GM12872 (cell line): Measurements from ENCODE around the gene TTR.

Experiments used
- TF ChIP-seq, protein P1 (sequence below): IDR thresholded peaks from 3 replicates; pipeline ENCODE4 v1.5.1; 2011; ENCODE audit warnings: low read depth, mild to moderate bottlenecking, low read length, moderate library complexity; ENCODE audit not compliant: insufficient read depth

The TTR gene

GRCh38 chr18:31555971-31556747 lies 35.5 kb upstream of the TTR start:
- TF ChIP-seq, protein P1, sequence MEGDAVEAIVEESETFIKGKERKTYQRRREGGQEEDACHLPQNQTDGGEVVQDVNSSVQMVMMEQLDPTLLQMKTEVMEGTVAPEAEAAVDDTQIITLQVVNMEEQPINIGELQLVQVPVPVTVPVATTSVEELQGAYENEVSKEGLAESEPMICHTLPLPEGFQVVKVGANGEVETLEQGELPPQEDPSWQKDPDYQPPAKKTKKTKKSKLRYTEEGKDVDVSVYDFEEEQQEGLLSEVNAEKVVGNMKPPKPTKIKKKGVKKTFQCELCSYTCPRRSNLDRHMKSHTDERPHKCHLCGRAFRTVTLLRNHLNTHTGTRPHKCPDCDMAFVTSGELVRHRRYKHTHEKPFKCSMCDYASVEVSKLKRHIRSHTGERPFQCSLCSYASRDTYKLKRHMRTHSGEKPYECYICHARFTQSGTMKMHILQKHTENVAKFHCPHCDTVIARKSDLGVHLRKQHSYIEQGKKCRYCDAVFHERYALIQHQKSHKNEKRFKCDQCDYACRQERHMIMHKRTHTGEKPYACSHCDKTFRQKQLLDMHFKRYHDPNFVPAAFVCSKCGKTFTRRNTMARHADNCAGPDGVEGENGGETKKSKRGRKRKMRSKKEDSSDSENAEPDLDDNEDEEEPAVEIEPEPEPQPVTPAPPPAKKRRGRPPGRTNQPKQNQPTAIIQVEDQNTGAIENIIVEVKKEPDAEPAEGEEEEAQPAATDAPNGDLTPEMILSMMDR, result peak; percentile 63; the same call in 2 of the 3 replicates

GRCh38 chr18:31557446-31557845 lies 34.2 kb upstream of the TTR start:
- TF ChIP-seq, protein P1, result peak; percentile 9; the same call in 1 of the 3 replicates

DNA sequence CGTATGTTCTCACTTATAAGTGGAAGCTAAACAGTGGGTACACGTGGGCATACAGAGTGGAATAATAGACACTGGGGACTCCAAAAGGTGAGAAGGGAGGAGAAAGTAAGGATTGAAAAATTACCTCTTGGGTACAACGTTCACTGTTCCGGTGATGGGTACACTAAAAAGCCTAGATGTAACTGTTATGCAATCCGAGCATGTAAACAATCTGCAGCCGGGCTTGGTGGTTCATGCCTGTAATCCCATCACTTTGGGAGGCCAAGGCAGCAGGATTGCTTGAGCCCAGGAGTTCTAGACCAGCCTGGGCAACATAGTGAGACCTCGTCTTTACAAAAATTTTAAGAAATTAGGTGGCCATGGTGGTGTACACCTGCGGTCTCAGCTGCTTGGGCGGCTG lies 33.1 kb upstream of the TTR start:
- TF ChIP-seq, protein P1, result no peak

DNA sequence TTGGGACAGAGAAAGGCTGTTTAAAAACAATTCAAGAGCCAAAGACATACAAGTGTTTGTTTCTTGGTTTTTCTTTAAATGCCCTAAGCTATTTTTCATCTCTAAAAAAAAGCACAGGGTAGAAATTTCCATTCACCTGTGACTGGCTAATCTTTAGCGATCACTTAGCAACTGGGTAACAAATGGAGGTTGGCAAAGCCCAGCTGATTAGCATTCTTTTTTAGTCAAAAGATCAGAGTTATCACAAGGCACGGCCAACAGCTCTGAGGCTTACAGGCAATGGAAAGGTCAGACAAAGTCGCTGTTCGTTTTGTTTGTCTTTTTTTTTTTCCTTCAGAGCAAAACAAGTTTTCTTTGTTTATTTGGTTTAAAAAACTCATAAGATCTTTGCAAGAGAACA lies 29.0 kb upstream of the TTR start:
- TF ChIP-seq, protein P1, result no peak

DNA sequence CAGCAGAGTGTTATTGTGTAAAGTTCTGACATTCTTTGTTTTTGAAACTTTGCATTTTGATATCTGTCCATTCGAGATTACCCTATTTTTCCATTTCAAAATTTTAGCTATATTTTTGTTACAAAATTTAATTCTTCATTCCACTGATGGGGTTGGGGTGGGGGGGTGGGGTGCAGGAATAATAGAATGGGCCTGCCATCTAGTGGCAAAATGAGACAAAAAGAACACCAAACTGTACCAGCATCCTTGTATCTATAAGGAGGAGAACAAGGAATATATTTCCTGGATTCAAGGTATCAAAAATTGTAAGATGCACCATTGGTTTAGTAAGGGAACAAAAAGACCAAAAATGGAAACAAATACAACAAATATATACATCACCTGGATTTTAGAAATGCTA lies 27.9 kb upstream of the TTR start:
- TF ChIP-seq, protein P1, result peak; percentile 23; the same call in 1 of the 3 replicates

DNA sequence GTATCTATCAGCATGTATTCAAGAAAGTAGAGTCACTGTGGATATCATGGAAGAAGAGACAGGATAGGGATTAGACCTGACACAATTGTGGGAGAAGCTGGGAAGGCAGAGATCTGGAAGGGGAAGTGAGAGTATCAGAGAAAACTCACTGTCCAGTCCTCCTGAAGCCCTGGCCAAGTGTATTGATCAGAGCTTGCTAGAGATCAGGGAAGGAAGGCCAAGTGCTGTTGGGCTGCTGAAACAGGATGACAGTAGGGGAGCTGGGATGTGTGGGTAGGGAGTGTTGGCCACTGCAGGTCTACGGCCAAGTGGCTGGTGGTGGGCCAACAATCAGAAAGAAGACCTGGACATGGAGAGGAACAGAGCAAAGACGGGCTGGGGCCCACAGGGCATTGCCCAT lies 26.3 kb upstream of the TTR start:
- TF ChIP-seq, protein P1, result no peak

DNA sequence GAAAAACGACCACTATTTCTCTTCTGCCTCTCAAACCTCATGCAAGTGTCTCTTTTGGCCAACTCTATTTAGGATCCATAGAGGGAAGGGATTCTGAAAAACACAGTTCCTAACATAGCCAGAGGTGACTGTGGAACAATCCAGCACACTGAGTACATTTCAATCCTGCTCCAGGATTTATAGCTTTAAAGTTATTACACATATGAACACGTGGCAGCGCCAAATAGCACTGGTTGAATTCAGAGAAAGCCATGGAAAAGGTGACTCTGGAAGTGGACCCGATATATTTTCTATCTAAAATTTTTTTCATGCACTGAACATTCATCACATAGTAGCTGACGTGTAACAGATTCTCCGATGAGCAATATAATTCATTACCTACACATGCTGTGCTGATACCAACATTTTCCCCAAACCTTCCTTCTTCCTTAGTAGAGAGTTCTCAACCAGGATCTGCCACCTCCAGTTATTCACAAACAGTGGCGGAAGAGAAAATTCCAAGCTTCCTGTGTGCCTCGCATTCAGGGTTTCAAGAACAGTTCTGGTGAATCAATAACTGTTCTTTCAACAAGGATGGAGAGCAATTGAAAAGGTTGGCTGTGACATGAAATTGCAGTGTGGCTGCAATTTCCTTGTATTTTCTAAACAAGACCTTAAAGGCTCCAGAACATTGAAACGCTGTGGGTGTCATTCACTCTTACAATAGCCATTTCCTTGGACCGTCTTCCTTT lies 25.7 kb upstream of the TTR start:
- TF ChIP-seq, protein P1, result no peak
